ENCODE measurements around the gene PWP2.
"Not testable (repeated sequence)": the region's sequence is repeated elsewhere in the genome, so short reads cannot be mapped to it uniquely, and the experiment has no call there.

PWP2 gene

GRCh38 chr21:44163167-44163653, 56.0 kb downstream of the PWP2 start:
- DNase-seq (ENCODE audit: low spot score) = not testable (repeated sequence)

GRCh38 chr21:44165933-44166332, 58.7 kb downstream of the PWP2 start:
- DNase-seq (ENCODE audit: low spot score) = not testable (repeated sequence)

DNA sequence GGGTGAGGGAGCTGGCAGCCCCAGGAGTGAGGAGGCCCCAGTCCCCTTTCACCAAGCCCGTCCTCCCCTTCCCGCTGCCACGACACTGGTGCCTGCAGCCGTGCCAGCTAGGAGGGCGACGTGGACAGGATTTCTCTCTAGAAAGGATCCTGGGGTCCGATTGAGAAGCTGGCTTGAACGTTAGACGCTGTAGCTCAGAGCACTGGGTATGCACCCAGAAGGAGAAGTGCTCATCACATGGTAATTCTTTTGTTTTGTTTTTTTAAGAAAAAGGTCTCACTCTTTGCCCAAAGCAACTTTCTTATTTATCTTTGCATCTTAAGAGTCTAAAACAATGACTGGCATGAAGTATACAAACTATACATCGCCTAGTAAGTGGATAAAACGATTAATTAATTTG, 60.3 kb downstream of the PWP2 start:
- not testable (repeated sequence) for DNase-seq (ENCODE audit: low spot score)

- DNase-seq (ENCODE audit: low spot score) = not testable (repeated sequence)
Observed at GRCh38 chr21:44170326-44170725, 63.1 kb downstream of the PWP2 start.

DNA sequence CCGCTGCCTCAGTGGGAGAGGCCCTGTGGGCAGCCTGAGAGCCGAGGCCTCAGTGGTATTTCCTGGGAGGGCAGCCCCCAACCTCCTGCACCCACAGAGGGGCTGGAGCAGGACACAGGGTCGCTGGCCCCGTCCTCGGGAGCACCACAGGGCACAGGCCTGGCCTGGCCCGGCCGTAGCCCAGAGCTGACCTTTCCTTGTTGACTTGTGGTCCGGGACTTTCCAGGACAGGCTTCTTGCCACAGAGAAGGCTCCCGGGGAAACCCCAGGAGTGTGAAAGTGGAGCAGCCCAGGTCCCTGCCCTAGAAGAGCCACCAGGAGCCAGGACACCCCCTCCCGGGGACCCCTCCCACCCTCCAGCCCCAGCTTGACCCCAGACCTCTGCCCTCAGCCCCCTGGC, 63.7 kb downstream of the PWP2 start:
- not testable (repeated sequence) for DNase-seq (ENCODE audit: low spot score)

DNA sequence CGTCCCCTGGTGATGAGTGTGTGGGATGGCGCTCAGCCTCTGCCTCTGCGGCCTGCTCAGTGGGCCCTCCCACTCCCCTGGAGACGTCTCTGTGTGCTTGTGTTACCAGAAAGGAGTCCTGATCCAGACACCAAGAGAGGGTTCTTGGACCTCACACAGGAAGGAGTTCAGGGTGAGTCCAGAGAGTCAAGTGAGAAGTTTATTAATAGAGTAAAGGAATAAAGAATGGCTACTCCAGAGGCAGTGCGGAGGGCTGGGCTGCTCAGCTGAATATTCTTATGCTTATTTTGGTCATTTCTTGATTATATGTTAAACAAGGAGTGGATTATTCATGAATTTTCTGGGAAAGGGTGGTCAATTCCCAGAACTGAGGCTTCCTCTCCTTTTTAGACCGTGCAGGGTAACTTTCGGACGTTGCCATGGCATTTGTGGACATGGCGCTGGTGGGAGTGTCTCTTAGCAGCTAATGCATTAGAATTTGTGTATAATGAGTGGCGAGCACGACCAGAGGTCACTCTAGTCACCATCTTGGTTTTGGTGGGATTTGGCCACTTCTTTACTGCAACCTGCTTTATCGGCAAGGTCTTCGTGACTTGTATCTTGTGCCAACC, 64.9 kb downstream of the PWP2 start:
- not testable (repeated sequence) for DNase-seq (ENCODE audit: low spot score)

DNA sequence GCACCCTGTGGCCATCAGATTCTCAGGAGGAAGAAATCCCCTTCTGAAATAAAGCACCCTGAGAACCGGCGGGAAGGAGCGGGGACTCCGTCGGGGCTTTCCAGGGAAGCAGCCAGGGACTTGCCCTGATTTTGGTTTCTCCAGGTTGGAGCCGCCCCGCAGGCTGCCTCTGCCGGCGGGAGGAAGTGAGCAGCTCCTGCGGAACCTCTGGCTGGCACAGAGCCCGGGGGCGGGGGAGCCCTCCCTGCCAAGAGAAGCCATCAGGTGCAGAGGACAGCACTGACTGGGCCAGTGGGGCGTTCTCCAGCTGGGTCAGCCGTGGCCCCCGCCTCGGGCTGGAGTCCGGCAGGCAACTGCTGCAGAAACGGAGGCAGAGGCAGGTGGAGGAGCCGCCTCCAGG, 65.5 kb downstream of the PWP2 start:
- not testable (repeated sequence) for DNase-seq (ENCODE audit: low spot score)

- DNase-seq (ENCODE audit: low spot score) = not testable (repeated sequence)
Observed at GRCh38 chr21:44175189-44175588, 68.0 kb downstream of the PWP2 start.

DNA sequence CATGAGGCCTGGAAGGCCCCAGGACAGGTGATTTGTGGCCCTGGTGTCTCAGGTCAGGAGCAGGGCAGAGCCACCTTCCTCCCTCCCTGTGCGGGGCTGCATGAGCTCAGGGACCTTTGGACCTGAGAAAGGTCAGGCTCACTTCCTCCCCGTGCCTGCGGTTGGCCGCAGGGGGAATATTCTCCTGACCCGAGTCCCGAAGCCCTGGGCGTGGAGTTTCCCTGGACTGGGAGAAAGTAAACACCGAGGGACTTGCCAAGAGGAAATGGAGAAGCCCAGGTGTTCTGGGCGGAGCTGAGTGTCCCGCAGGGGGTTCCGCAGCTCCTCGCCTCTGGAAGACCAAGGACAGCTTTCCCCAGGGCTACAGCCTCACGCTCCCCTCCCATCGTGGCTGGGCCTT, 68.9 kb downstream of the PWP2 start:
- not testable (repeated sequence) for DNase-seq (ENCODE audit: low spot score)
